Kasumi-1 (cell line): ENCODE data around the gene AP3B1.

Experiments used
- DNase-seq, 2 experiments: peaks; one replicate each; lab custom pipeline; 2025; lab: John Stamatoyannopoulos, UW

The AP3B1 gene

GRCh38 chr5:78294248-78295034 lies at the start of gene AP3B1:
Gene AP3B1 (minus strand): TSS chr5:78294698. CDS start chr5:78294579, 119 bp downstream.
- peak; percentile 95 to 96 for DNase-seq

GRCh38 chr5:78341440-78341839 lies 46.9 kb upstream of the AP3B1 start:
- no peak for DNase-seq

GRCh38 chr5:78339617-78340436 lies 45.3 kb upstream of the AP3B1 start:
- peak in 1 of 2 experiments; percentile 24 for DNase-seq

GRCh38 chr5:78336698-78337097 lies 42.2 kb upstream of the AP3B1 start:
- DNase-seq = no peak

- DNase-seq = no peak
These were observed 41.5 kb upstream of the AP3B1 start for GRCh38 chr5:78335976-78336375.

GRCh38 chr5:78334811-78335210 lies 40.3 kb upstream of the AP3B1 start:
- no peak for DNase-seq

GRCh38 chr5:78331523-78332080 lies 37.1 kb upstream of the AP3B1 start:
- DNase-seq = no peak

- DNase-seq = no peak
These were observed 34.2 kb upstream of the AP3B1 start for GRCh38 chr5:78328585-78329173.

GRCh38 chr5:78327761-78328510 lies 33.4 kb upstream of the AP3B1 start:
- DNase-seq = no peak

GRCh38 chr5:78326930-78327329 lies 32.4 kb upstream of the AP3B1 start:
- DNase-seq = no peak

- DNase-seq = no peak
These were observed 28.7 kb upstream of the AP3B1 start for GRCh38 chr5:78323241-78323640.

- peak; percentile 59 to 86 for DNase-seq
These were observed 25.9 kb upstream of the AP3B1 start for GRCh38 chr5:78320401-78320800.

- no peak for DNase-seq
These were observed 23.8 kb upstream of the AP3B1 start for GRCh38 chr5:78318337-78318736.

GRCh38 chr5:78317515-78317914 lies 23.0 kb upstream of the AP3B1 start:
- no peak for DNase-seq

GRCh38 chr5:78308703-78309102 lies 14.2 kb upstream of the AP3B1 start:
- no peak for DNase-seq

- DNase-seq = peak; percentile 56 to 66
These were observed 6.1 kb upstream of the AP3B1 start for GRCh38 chr5:78300464-78301045.

GRCh38 chr5:78295035-78295961 lies 800 bp upstream of the AP3B1 start:
- peak in 1 of 2 experiments; percentile 86 for DNase-seq

- DNase-seq = no peak
These were observed 649 bp downstream of the AP3B1 start for GRCh38 chr5:78293851-78294247.

GRCh38 chr5:78291687-78292086 lies 2.8 kb downstream of the AP3B1 start:
- DNase-seq = no peak

GRCh38 chr5:78289911-78290310 lies 4.6 kb downstream of the AP3B1 start:
- no peak for DNase-seq
